Measurements from ENCODE around the gene MED12L.

Gene MED12L

GRCh38 chr3:151183265-151183671, 97.8 kb downstream of the MED12L start:
- no peak for DNase-seq

- no peak for DNase-seq
Observed at GRCh38 chr3:151191095-151191494, 105.6 kb downstream of the MED12L start.

GRCh38 chr3:151192545-151192944, 107.1 kb downstream of the MED12L start:
- DNase-seq: no peak

GRCh38 chr3:151195826-151196225, 110.4 kb downstream of the MED12L start:
- no peak for DNase-seq

GRCh38 chr3:151196434-151196833, 111.0 kb downstream of the MED12L start:
- DNase-seq: no peak

GRCh38 chr3:151197228-151197627, 111.8 kb downstream of the MED12L start:
- DNase-seq: no peak

GRCh38 chr3:151197981-151198767, 112.7 kb downstream of the MED12L start:
- DNase-seq: no peak

- DNase-seq: no peak
Observed at GRCh38 chr3:151198849-151199248, 113.4 kb downstream of the MED12L start.

- no peak for DNase-seq
Observed at GRCh38 chr3:151199554-151200438, 114.3 kb downstream of the MED12L start.

- DNase-seq: no peak
Observed at GRCh38 chr3:151200586-151200985, 115.1 kb downstream of the MED12L start.

- no peak for DNase-seq
Observed at GRCh38 chr3:151201051-151201730, 115.7 kb downstream of the MED12L start.

- peak; percentile 47 for DNase-seq
Observed at GRCh38 chr3:151203051-151203420, 117.6 kb downstream of the MED12L start, which contains the start of gene GPR171. GPR171 (minus strand) TSS chr3:151203216; CDS start chr3:151199386, 3,830 bp downstream.

- no peak for DNase-seq
Observed at GRCh38 chr3:151204530-151205402, 119.3 kb downstream of the MED12L start.

- DNase-seq: no peak
Observed at GRCh38 chr3:151205482-151205881, 120.0 kb downstream of the MED12L start.

GRCh38 chr3:151206201-151206600, 120.7 kb downstream of the MED12L start:
- DNase-seq: no peak

GRCh38 chr3:151209654-151210053, 124.2 kb downstream of the MED12L start:
- no peak for DNase-seq

- DNase-seq: no peak
Observed at GRCh38 chr3:151210676-151211381, 125.4 kb downstream of the MED12L start.

- DNase-seq: no peak
Observed at GRCh38 chr3:151213151-151213550, 127.7 kb downstream of the MED12L start.

- DNase-seq: no peak
Observed at GRCh38 chr3:151213881-151214280, 128.4 kb downstream of the MED12L start.

GRCh38 chr3:151214459-151214858, 129.0 kb downstream of the MED12L start:
- no peak for DNase-seq
